ENCODE data around the gene ADH7. TPM values are rescaled to one million over a fixed set of nuclear protein-coding genes. Genes with fewer than 3 reads are reported as not detected.

Gene ADH7
- total and polyA plus RNA-seq, 9 of the 15 experiments (the other 6 are each of a cell fraction or from before 2014, with no cell fraction given), result not detected

DNA sequence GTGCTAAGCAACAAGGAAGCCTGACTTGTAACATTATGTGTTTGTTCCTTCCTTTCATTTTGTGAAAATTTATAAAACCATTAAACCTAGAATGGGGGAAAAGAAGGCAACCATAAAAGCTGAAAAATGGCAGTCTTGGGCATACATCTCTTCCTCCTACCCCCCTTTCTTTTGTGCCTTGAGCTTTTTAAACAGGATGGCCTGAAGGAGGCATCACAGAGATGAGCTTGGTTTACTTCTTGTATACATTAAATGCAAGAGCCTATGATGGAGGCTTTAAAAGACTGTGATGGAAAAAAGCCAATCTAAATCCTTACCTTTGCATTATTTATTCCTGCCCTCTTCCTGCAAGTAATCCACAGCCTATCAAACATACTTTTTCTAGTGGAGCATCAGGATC lies 36.2 kb upstream of the ADH7 start (continued):
- TF ChIP-seq ADNP (tag; IDR thresholded peaks at IDR 0.05), result no peak

DNA sequence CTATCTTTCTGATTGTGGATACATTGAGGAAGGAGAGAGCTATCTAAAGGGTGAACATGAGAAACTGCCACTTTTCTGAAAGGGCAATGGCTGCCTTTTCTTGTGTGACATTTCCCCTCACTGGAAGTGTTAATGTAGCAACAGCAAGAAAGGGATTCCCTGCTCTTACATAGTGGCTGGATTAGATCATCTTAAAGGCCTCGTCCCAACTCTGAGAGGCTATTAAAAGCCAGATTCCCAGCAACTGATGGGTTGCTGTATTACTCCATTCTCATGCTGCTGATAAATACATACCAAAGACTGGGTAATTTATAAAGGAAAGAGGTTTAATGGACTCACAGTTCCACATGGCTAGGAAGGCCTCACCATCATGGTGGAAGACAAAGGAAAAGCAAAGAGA lies 33.7 kb upstream of the ADH7 start:
- 0% methylated on average over 1 of the region's 1 CpG for WGBS (ENCODE audit: insufficient coverage, low coverage, missing lambda C conversion rate)
- no peak overlapping the region for H3K4me3 ChIP-seq
- ChIA-PET CTCF (ENCODE audit: low intra/inter-chr PET ratio) (no interaction called here), POLR2A (no interaction called here)
- H3K27me3 ChIP-seq (ENCODE audit: control insufficient read depth in 2 of 2, insufficient read depth in 2 of 2, low read length in 2 of 2), result no peaks in the 10 kb centered on the region
- H3K36me3 ChIP-seq (ENCODE audit: control insufficient read depth, insufficient read depth, low read length), result no peaks in the 10 kb centered on the region
- no peaks in the 10 kb centered on the region for H4K20me1 ChIP-seq (replicated peaks; ENCODE audit: control insufficient read depth, insufficient read depth, low read length)
- no TSS peak for BruUV-seq (replicated peaks)
- no peaks in the 10 kb centered on the region for H3K9me3 ChIP-seq (replicated peaks; ENCODE audit: control insufficient read depth, insufficient read depth, low read depth, low read length)
- H2AFZ ChIP-seq (ENCODE audit: low read depth, low read length), result no peak overlapping the region
- no peak overlapping the region for H3K27ac ChIP-seq (ENCODE audit: extremely low read depth, low read depth, low read length)
- no peak overlapping the region for H3K9ac ChIP-seq (ENCODE audit: insufficient read depth in 1 of 2, low read depth in 2 of 2, low read length in 2 of 2)
- TF ChIP-seq, protein P1, sequence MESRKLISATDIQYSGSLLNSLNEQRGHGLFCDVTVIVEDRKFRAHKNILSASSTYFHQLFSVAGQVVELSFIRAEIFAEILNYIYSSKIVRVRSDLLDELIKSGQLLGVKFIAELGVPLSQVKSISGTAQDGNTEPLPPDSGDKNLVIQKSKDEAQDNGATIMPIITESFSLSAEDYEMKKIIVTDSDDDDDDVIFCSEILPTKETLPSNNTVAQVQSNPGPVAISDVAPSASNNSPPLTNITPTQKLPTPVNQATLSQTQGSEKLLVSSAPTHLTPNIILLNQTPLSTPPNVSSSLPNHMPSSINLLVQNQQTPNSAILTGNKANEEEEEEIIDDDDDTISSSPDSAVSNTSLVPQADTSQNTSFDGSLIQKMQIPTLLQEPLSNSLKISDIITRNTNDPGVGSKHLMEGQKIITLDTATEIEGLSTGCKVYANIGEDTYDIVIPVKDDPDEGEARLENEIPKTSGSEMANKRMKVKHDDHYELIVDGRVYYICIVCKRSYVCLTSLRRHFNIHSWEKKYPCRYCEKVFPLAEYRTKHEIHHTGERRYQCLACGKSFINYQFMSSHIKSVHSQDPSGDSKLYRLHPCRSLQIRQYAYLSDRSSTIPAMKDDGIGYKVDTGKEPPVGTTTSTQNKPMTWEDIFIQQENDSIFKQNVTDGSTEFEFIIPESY (CRISPR knock-in tag; IDR thresholded peaks at IDR 0.05), result no peak
- TF ChIP-seq CSDE1 (IDR thresholded peaks at IDR 0.05) (no peak), GATAD2B (IDR thresholded peaks at IDR 0.05; ENCODE audit: borderline replicate concordance) (no peak), ZFPM2 (CRISPR knock-in tag; IDR thresholded peaks at IDR 0.05) (no peak), ZNF668 (CRISPR knock-in tag; IDR thresholded peaks at IDR 0.05) (no peak), L3MBTL2 (IDR thresholded peaks at IDR 0.05) (no peak)
- TF ChIP-seq, protein P2, sequence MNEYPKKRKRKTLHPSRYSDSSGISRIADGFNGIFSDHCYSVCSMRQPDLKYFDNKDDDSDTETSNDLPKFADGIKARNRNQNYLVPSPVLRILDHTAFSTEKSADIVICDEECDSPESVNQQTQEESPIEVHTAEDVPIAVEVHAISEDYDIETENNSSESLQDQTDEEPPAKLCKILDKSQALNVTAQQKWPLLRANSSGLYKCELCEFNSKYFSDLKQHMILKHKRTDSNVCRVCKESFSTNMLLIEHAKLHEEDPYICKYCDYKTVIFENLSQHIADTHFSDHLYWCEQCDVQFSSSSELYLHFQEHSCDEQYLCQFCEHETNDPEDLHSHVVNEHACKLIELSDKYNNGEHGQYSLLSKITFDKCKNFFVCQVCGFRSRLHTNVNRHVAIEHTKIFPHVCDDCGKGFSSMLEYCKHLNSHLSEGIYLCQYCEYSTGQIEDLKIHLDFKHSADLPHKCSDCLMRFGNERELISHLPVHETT (CRISPR knock-in tag; conservative IDR thresholded peaks at IDR 0.05 in 1 of 2, IDR thresholded peaks at IDR 0.05 in 1 of 2), result no peak
- intact Hi-C loops (cut with micrococcal nuclease) (loop anchor here (10.0 kb wide), 1 partner anchor 534 kb away; no protein-coding TSS in a partner anchor), in situ Hi-C loops (cut with MboI) (no loop called here)
- no peaks in the 10 kb centered on the region for H3K4me1 ChIP-seq (replicated peaks in 1 of 2; ENCODE audit: control insufficient read depth in 2 of 2, insufficient read depth in 2 of 2, low read length in 2 of 2)
- H3K79me2 ChIP-seq (ENCODE audit: control insufficient read depth, insufficient read depth, low read length), result no peaks in the 10 kb centered on the region
- ATAC-seq, result no peak
- H3K4me2 ChIP-seq (ENCODE audit: insufficient read depth, low read length), result no peak overlapping the region
- H3K9me1 ChIP-seq (ENCODE audit: control insufficient read depth, insufficient read depth, low read length), result no peaks in the 10 kb centered on the region
- DNase-seq (ENCODE audit: extremely low read depth in 1 of 4, low spot score in 3 of 4), result no peak
- FAIRE-seq, result no peak
